IMR-90 (cell line): ENCODE measurements around the gene MAT1A. TPM values are rescaled to one million over a fixed set of nuclear protein-coding genes. Genes with fewer than 3 reads are reported as not detected.

Experiments used
- ATAC-seq: fragments of 200-7000 bp; cut with Tn5 transposase; 2 replicates; pipeline ENCODE4 v1.9.1; 2020; ENCODE audit warnings: low read depth, mild to moderate bottlenecking, moderate library complexity
- BruUV-seq: library from RNA; stranded (reverse); fragments of 400-500 nt; replicated peaks from 2 replicates; lab custom pipeline; 2021; lab: Mats Ljungman, UMichigan
- CTCF ChIA-PET: fragments of 300-600 bp; formaldehyde crosslinking; extraction: SDS; loops from one replicate; lab custom pipeline; 2021; ENCODE audit warnings: antibody characterized with exemption; lab: Yijun Ruan, JAX
- POLR2A ChIA-PET: fragments of 300-600 bp; sonication (Branson Sonifier 250); formaldehyde crosslinking; loops from one replicate; lab custom pipeline; 2022; ENCODE audit warnings: antibody characterized with exemption; ENCODE audit not compliant: unreplicated experiment; lab: Charles Lee
- DNase-seq: peaks from one replicate; pipeline ENCODE4 v3.0.0; 2013
- H2AFZ ChIP-seq: replicated peaks from 2 replicates; pipeline ENCODE3; 2013; ENCODE audit warnings: low read length, mild to moderate bottlenecking; ENCODE audit not compliant: poor library complexity
- H2AK5ac ChIP-seq: 2 replicates; pipeline ENCODE4 v1.6.1; 2013; ENCODE audit warnings: low read depth, low read length, inconsistent platforms
- H2AK9ac ChIP-seq: replicated peaks from 2 replicates; pipeline ENCODE3; 2013; ENCODE audit warnings: mild to moderate bottlenecking, low read depth, low read length, moderate library complexity; ENCODE audit not compliant: poor library complexity
- H2BK120ac ChIP-seq: 2 replicates; pipeline ENCODE4 v1.6.1; 2013; ENCODE audit warnings: low read depth, low read length, inconsistent platforms
- H2BK15ac ChIP-seq: 3 replicates; pipeline ENCODE4 v1.6.1; 2013; ENCODE audit warnings: low read depth, low read length, inconsistent platforms
- H2BK20ac ChIP-seq: 2 replicates; pipeline ENCODE4 v1.6.1; 2013; ENCODE audit warnings: low read depth, mild to moderate bottlenecking, inconsistent platforms, low read length, moderate library complexity
- H2BK5ac ChIP-seq: 2 replicates; pipeline ENCODE4 v1.6.1; 2013; ENCODE audit warnings: mild to moderate bottlenecking, low read depth, low read length, inconsistent platforms; ENCODE audit not compliant: poor library complexity, severe bottlenecking
- H3K14ac ChIP-seq: replicated peaks from 2 replicates; pipeline ENCODE4 v1.6.1; 2013; ENCODE audit warnings: low read depth, low read length, inconsistent platforms
- H3K18ac ChIP-seq: 2 replicates; pipeline ENCODE4 v1.6.1; 2013; ENCODE audit warnings: low read depth, low read length, control low read depth
- H3K23ac ChIP-seq: 2 replicates; pipeline ENCODE4 v1.6.1; 2013; ENCODE audit warnings: low read depth, low read length, inconsistent platforms
- H3K27ac ChIP-seq: 2 replicates; pipeline ENCODE4 v1.5.1; 2013; ENCODE audit warnings: mild to moderate bottlenecking, control low read depth, low read length; ENCODE audit not compliant: insufficient read depth
- H3K27me3 ChIP-seq: 2 replicates; pipeline ENCODE4 v1.6.1; 2013; ENCODE audit warnings: low read length; ENCODE audit not compliant: control insufficient read depth, insufficient read depth
- H3K36me3 ChIP-seq: 2 replicates; pipeline ENCODE4 v1.6.1; 2013; ENCODE audit warnings: low read length, mixed read lengths; ENCODE audit not compliant: control insufficient read depth, insufficient read depth
- H3K4ac ChIP-seq: 2 replicates; pipeline ENCODE4 v1.6.1; 2013; ENCODE audit warnings: low read depth, low read length, inconsistent platforms
- H3K4me1 ChIP-seq: 2 replicates; pipeline ENCODE4 v1.6.1; 2013; ENCODE audit warnings: low read length, mixed read lengths; ENCODE audit not compliant: control insufficient read depth, insufficient read depth
- H3K4me2 ChIP-seq: 2 replicates; pipeline ENCODE4 v1.6.1; 2013; ENCODE audit warnings: low read depth, mild to moderate bottlenecking, control low read depth, low read length, moderate library complexity
- H3K4me3 ChIP-seq: 2 replicates; pipeline ENCODE4 v1.5.1; 2013; ENCODE audit warnings: low read depth, mild to moderate bottlenecking, control low read depth, low read length, moderate library complexity; ENCODE audit not compliant: insufficient read depth
- H3K56ac ChIP-seq: 2 replicates; pipeline ENCODE4 v1.6.1; 2013; ENCODE audit warnings: low read length, inconsistent platforms; ENCODE audit not compliant: insufficient read depth; ENCODE audit errors: extremely low read depth
- H3K79me1 ChIP-seq, 2 experiments: 2 replicates each; pipeline ENCODE4 v1.6.1; 2013; ENCODE audit warnings: low read length in 2 of 2, inconsistent platforms in 1 of 2, low read depth in 1 of 2
- H3K9ac ChIP-seq: 2 replicates; pipeline ENCODE4 v1.6.1; 2013; ENCODE audit warnings: low read depth, low read length, control low read depth
- H3K9me1 ChIP-seq: 2 replicates; pipeline ENCODE4 v1.6.1; 2013; ENCODE audit warnings: low read length, inconsistent platforms; ENCODE audit not compliant: insufficient read depth
- H3K9me3 ChIP-seq: 2 replicates; pipeline ENCODE4 v1.6.1; 2013; ENCODE audit warnings: low read length; ENCODE audit not compliant: control insufficient read depth, insufficient read depth
- H4K20me1 ChIP-seq: 2 replicates; pipeline ENCODE4 v1.6.1; 2013; ENCODE audit warnings: low read length, inconsistent platforms; ENCODE audit not compliant: insufficient read depth
- H4K5ac ChIP-seq: 2 replicates; pipeline ENCODE4 v1.6.1; 2013; ENCODE audit warnings: mild to moderate bottlenecking, low read depth, low read length, control low read depth
- H4K8ac ChIP-seq, 2 experiments: 2 replicates each; pipeline ENCODE4 v1.6.1; 2013; ENCODE audit warnings: low read depth in 2 of 2, low read length in 2 of 2, control low read depth in 1 of 2, inconsistent platforms in 1 of 2
- H4K91ac ChIP-seq: 2 replicates; pipeline ENCODE4 v1.6.1; 2013; ENCODE audit warnings: low read depth, low read length, inconsistent platforms; ENCODE audit not compliant: insufficient read depth
- RAD21 ChIP-seq: IDR thresholded peaks from 2 replicates; pipeline ENCODE4 v1.6.1; 2012; ENCODE audit warnings: low read length, improper control_type of control experiment
- RFX5 ChIP-seq: IDR thresholded peaks from 2 replicates; pipeline ENCODE4 v1.8.0; 2012; ENCODE audit warnings: low read depth, mild to moderate bottlenecking, low read length, moderate library complexity
- WGBS, 2 experiments: methylation state at CpG; one replicate each; pipeline versions ENCODE4 v1.1.5 to v1.1.7; 2013; ENCODE audit warnings: missing lambda C conversion rate in 2 of 2; ENCODE audit not compliant: insufficient read length in 1 of 2; ENCODE audit errors: extremely low coverage in 2 of 2; 5-methylcytosine and 5-hydroxymethylcytosine counted together
- dilution Hi-C: fragments of 300-500 bp; cut with HindIII; formaldehyde crosslinking; loops from one replicate; pipeline ENCODE4 v1.14.3; 2018; ENCODE audit warnings: low sequenced_read_pairs; ENCODE audit not compliant: unreplicated experiment
- in situ Hi-C: fragments of 300-500 bp; cut with MboI; formaldehyde crosslinking; loops from 3 replicates; pipeline ENCODE4 v1.14.3; 2019; ENCODE audit warnings: low sequenced_read_pairs, inconsistent platforms, mixed read lengths
- intact Hi-C: fragments of 100-400 bp; cut with micrococcal nuclease; formaldehyde crosslinking; loops from 2 replicates; pipeline ENCODE4 v1.10.0; 2022
- polyA plus RNA-seq, 3 experiments: library from polyadenylated mRNA; depleted of rRNA; stranded (reverse); fragments of >200 nt; gene quantifications; 2 replicates each; pipeline ENCODE4 v1.2.3, GENCODE V29; 2012; ENCODE audit warnings: low replicate concordance in 1 of 3
- total RNA-seq: library from RNA; depleted of rRNA; stranded (reverse); fragments of >200 nt; gene quantifications from 2 replicates; pipeline ENCODE4 v1.2.3, GENCODE V29; 2012

The MAT1A gene
- total and polyA plus RNA-seq, 2 of the 4 experiments (the other 2 are of a cell fraction): not detected

DNA sequence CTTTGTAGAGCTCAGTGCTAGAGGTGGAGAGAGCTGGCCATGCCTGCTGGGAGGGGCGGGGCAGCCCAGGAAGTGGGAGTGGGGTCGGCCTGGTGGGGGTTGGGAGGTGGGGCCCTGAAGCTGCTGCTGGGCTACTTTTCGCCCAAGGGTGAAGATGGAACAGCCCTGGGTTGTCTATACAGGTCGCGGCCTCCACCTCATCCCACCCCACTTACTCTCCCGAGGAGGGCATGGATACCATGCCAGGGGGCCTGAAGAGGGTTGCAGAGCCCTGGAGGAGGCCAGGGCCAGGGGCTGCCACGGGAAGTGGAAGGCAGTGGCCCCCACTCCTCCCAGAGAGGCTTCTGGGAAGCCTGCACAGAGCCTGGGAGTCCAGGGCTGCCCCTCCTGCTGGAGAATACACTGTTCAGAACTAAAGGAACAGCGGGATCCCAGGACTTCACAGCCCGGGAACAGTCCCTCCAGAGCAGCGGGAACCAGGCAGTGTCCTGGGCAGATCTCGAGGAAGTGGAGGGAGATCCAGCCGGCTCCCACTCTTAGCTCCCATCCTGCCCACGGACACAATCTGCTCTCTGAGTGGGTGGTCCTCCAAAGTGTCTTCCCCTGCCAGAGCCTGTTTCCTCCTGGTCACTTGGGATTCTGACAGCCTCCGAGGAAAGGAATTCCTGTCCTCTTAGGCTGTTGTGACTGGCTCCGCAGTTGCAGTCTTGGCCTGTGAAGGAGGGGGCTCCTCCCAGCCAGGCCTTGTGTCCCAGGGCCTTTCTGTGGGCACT, 23.5 kb downstream of the MAT1A start (continued):
- TF ChIP-seq RAD21: no peak

DNA sequence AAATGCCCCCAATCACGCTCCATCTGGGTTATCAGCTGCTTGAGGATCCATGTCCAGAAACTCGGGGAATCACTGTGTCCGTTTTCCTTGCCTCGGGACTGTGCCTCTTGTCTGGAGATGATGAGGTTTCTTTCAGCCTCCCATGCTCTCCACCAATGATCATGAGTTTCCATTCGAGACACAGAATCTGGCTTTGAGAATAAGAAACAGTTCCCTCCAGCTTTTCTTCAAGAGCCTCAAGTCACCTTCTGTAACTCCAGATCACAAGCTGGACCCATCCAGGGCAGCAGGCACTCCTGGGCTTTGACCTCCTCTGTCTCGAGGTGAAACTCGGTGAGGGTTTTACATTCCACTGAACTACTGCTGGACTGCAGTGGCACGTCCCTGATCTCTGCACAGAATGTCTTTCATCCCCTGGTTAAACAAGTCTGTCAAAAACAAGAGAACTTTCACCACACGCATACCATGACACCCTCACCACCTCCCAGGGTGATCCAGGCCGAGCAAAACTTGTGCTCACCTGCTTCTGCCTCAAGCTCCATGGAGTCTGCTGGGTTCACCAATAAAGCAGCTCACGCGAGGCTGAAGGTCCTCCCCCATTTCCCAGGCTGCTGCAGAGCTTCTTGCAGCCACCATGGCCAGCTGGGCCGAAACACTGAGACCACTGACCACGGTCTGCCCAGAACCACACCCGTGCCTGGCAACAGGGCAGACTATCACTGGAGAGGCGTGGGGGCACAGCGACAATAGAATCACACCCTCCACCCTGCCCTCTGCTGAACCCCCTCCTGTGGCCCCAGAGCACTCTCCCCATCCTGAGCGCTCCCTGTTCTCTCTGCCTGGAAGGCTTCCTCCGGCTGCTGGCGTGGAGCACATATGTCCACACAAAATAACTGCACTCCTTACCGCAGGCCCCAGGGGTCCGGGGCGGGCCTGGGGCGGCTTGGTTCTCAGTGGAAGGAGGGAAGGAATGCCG, 25.1 kb downstream of the MAT1A start:
- no peak overlapping the region for H3K27ac ChIP-seq
- H3K4me1 ChIP-seq: no peaks in the 10 kb centered on the region
- H4K20me1 ChIP-seq: no peaks in the 10 kb centered on the region
- no peak overlapping the region for H3K4me3 ChIP-seq
- in situ Hi-C loops: loop anchor here (10.0 to 25.0 kb wide), 2 partner anchors 330 to 702 kb away; partner anchors contain the start of gene SFTPA2
- BruUV-seq: no TSS peak
- H4K91ac ChIP-seq: no peak overlapping the region
- H3K4me2 ChIP-seq: no peak overlapping the region
- no peaks in the 10 kb centered on the region for H3K9me3 ChIP-seq
- H3K56ac ChIP-seq: no peak overlapping the region
- ATAC-seq (no peak), DNase-seq (no peak)
- H3K4ac ChIP-seq: no peak overlapping the region
- H3K36me3 ChIP-seq: no peaks in the 10 kb centered on the region
- no peak overlapping the region for H2BK5ac ChIP-seq
- H2BK120ac ChIP-seq: no peak overlapping the region
- ChIA-PET CTCF (no interaction called here), POLR2A (interaction anchor here (0.5 kb wide), 1 partner anchor 8 kb away, joined by 3 read pairs; no protein-coding TSS in a partner anchor)
- no peaks in the 10 kb centered on the region for H3K79me1 ChIP-seq
- intact Hi-C loops: no loop called here
- no peak overlapping the region for H2BK15ac ChIP-seq
- H2AK5ac ChIP-seq: no peak overlapping the region
- H2AK9ac ChIP-seq: no peak overlapping the region
- H4K5ac ChIP-seq: no peak overlapping the region
- dilution Hi-C loops: no loop called here
- 77% methylated on average over 7 of the region's 25 CpGs; no CpG with 5 or more reads in 1 of the 2 experiments for WGBS, 2 experiments
- peaks cover 17% of the 10 kb centered on the region for H3K27me3 ChIP-seq
- no peak overlapping the region for H3K14ac ChIP-seq
- no peak overlapping the region for H2AFZ ChIP-seq
- H4K8ac ChIP-seq: no peak overlapping the region
- no peaks in the 10 kb centered on the region for H3K9me1 ChIP-seq
- no peak overlapping the region for H3K18ac ChIP-seq
- no peak for TF ChIP-seq RFX5
- H3K9ac ChIP-seq: no peak overlapping the region
- no peak overlapping the region for H2BK20ac ChIP-seq
- no peak overlapping the region for H3K23ac ChIP-seq
